GM19193 (cell line): Measurements from ENCODE around the gene IPMK.

Experiments
- POLR2A ChIP-seq: IDR thresholded peaks from 4 replicates; pipeline ENCODE4 v1.6.1; 2011; ENCODE audit not compliant: insufficient read depth, insufficient read length; ENCODE audit errors: extremely low read depth

The IPMK gene

DNA sequence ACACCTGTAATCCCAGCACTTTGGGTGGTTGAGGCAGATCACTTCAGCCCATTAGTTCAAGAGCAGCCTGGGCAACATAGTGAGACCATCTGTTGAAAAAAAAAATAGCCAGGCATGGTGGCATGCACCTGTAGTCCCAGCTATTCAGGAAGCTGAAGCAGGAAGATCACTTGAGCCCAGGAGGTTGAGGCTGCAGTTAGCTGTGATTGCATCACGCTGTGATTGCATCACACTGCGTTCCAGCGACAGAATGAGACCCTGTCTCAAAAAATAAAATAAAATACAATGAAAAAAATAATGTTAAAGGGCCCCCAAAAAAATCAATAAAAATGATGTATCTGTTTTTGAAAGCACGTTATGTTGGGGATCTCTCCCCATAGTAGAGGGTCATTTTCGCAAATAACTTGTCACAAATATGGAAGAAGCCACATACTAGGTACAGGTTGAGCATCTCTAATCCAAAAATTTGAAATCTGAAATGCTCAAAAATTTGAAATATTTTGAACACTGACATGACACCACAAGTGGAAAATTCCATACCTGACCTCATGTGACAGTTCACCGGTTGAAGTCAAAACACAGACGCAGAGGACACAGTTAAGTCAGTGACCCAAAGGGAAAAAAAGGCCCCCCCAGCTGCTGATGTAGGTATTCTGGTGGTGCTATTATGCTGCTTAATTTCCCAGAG, 10.7 kb upstream of the IPMK start:
- no peak for TF ChIP-seq POLR2A

DNA sequence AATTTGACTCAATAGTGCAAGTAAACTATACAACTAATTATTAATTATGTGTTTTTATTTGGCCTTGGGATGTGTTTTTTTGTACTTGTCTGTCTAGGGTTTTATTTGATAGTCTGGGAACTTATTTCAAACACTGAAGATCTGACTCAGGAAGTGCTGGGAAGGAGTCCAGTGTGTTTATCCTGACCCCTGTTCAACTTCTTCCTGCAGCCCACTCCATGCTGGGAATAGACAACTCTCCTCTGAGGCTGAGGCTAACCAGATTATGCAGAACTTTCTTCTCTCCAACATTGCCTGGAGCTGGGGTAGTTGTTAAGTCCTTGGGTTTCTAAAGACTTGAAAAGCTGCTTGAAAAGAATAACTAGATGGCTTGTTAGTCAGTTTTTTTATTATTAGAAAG, 8.2 kb upstream of the IPMK start:
- no peak for TF ChIP-seq POLR2A

DNA sequence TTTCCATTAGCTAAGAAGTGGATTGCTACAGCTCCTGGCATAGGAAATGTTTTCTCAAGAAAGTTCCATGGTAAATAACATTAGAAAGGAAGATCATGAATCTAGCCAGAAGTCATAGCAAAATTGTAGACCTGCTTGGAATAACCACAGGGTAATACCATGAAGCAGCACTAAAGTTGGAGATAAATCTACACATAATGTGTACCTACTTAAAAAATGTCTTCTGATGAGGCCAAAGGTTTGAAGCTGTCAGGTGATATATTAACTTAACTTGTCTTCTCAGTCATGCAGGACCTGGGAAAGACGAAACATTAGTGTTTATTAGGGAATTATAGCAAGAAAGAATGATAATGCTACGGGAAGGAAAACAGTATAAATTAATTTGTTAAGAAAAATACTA, 7.6 kb upstream of the IPMK start:
- TF ChIP-seq POLR2A = no peak

DNA sequence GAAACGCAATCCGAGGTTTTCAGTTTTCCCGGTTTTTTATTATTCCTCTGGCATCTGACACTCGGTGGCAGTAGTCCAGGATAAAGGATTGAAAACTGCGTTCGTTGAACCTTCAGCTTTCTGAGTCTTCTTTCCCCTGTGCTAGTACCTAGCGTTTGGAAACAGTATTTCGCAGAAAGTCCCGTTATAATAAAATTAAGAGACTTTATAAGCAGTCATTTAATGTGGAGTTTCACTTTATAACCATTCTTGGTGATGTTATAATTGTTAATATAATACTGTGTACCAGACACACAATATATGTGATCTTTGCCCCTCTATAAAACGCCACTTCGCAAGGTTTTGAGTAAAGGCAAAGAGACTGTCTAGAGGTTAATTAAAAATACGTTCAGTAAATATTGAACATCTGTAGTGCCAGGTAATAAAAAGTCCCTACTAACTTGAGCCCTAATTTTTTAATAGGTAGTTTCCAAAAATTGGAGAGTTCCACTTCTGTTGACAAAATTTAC, 2.1 kb upstream of the IPMK start:
- no peak for TF ChIP-seq POLR2A

DNA sequence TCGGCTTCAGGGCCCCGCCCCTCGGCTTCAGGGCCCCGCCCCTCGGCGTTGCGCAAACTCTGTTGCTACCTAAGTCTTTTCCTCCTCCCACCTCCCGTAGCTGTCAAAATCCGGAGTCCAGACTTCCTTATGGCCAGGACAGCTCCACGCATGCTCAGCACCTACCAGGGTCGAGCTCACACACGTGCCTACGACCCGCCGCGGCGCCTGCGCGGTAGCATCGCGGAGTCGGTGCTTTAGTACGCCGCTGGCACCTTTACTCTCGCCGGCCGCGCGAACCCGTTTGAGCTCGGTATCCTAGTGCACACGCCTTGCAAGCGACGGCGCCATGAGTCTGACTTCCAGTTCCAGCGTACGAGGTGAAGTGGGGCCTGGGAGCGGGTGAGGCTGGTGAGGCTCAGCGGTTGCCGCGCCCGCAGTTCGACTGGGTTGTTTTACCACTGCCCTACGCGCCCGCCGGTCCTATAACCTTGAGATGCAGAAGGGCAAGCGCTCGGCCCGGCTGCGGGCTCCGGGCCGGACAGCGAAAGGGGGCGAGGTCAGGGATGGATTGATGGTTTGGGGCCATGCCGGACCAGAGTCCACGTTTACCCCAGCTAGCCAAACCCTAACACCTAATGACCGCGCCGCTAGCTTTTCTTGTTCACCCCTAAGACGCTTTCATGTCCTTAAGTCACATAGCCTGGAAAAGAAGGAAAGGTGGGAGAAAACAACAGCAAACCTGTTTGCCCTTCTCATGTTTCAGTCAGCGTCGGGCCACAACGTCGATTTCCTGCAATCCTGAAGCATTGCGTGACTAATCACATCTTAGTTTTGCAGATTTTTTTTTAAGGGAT, 1.5 kb upstream of the IPMK start, which contains the start of gene CISD1:
Gene CISD1, plus strand, starts transcription at position 217 of the 836 bp plus-strand sequence. Its CDS starts 112 bp downstream, at position 329.
- peak; percentile 82 for TF ChIP-seq POLR2A

DNA sequence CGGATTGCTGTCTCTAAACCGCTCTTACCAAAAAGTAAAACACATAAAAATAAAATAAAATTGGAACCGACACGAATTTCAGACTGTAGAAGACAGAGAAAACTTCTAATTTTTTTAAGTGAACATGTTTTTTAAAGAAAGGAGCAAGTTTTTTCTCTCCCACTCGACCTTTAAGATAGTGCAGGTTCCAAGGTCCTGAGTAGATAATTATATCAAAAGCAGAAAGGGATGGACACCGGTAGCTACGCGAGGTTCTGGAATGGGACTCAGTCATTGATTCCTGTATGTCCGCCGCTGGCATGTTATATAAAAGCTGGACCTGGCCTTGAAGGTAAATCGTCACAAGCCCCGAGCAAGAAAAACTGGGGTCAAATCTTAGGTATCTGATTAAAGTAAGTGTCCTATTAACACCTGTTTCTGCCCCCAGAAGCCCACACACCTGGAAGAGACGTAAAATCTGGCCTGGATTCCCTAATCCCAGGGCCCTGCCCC, 806 bp upstream of the IPMK start:
- TF ChIP-seq POLR2A = no peak

DNA sequence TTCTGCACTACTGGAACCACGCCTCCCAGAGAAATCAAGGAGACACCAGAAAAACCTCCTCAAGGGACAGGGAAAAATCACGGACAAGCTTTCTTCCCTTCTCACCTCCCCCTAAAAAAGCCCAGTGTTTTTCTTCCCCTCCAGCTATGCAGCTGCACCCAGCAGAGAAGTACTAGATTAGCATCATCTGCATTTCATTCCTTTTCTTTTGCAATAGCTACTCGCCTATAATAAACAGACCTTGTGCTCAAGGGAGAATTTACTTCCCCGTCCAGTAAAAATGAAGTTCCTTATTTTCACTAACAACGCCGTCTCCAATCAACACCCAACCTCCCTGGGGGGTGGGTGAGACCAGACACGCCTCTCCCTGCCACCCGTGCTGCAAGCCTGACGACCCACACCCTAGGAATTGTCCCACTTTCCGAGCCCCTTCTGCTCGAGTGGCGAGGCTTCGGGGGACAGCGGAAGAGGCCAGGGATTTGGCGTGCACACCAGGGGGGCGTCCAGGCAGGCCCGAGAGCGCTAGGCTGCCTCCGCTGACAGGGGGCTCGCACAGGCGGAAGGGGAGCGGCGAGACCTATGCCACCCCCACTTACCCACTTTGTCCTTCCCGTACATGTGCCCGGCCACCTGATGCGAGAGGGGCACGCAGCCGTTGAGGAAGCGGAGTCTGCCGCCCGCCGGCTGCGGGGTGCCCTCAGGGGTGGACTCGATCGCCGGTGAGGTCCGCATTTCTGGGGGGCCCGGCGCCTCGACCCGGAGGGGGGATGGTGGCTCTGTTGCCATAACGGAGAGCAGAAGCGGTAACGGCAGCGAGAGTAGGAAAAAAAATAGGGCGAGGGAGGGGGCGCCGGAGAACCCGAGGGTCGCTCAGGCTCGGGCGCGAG, 625 bp downstream of the IPMK start:
- TF ChIP-seq POLR2A = no peak

DNA sequence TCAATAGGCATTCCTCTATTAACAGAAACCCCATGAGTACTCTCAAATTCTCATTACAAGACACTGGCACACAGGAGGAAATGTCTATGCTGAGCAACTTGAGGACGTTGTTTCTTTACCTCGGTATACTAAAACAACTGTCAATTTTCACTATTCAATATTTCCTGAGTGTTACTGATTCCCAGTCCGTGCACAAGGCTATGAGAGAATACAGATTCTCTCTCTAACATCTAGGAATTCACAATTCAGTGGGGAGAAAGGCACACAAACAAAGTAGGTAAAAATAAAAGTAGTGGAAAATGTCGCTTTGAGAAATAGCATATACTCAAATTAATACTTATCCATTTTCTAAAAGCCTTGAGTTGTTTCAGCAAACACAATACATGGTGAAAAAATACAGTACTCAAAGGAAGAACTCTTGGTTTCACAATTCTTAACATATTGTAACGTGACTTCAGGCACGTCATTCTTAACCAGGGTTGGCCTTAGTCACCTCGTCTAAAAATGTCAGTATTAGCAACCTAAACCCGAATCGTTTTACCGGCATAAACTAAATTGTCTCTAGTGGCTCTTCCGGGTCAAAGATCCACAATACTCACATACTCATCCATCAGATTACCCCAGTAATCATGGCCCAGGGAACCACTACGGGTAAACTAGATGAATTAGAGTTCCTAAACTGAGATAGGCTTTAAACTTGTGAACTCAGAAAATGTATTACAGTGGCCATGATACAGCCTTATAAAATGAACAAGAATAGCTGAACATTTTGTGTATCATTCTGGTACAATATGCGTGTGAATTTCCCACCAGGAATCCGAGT, 1.5 kb downstream of the IPMK start:
- no peak for TF ChIP-seq POLR2A

DNA sequence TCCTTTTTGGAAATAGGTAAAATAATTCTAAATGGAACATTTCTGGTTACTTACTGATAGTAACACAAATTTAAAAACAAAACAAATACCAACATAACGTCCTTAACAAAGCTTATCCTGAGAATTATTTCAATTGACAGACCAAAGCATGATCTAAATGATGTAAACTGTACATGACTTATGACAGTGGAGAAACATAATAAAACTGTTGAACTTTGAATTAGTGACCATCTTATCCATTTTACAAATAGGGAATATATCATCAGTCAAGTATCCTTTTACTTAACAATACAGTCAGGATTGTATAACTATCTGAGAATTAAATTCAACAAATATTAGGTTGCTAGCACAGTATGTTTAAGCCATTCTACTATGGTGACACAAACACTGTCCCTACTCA, 2.4 kb downstream of the IPMK start:
- TF ChIP-seq POLR2A = no peak

DNA sequence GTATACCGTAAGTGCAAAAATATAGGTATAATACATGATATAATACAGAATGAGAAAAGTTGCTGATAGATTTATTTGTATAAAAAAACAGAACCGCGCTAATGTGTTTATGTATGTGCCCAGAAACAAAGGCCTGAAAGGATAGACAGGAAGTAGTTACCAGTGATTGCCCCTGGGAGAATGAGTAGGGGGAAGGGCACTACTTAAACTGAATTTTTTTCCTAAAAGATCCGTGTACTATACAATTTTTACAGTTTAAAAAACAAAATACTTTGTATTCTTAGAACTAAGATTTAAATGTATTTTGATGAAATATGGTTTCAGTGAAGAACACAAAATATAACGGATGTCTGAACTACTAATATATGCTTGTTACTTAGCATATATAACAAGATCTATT, 2.9 kb downstream of the IPMK start:
- TF ChIP-seq POLR2A = no peak

DNA sequence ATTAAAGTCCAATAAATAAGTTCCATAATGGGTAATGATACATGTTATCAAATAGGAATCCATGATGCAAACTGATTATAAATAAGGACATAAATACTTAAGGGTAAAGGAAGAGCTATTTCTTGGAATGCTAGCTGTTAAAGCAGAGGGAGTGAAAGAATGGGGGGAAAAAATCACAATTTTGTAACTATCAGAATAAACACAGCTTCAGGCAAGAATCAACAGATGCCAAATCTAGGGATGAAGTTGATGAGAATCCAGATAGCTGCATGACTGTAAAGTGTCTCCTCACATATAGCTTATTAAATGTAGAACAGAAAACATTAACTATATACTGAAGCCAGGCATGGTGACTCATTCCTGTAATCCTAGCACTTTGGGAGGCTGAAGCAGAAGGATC, 4.9 kb downstream of the IPMK start:
- TF ChIP-seq POLR2A = no peak

DNA sequence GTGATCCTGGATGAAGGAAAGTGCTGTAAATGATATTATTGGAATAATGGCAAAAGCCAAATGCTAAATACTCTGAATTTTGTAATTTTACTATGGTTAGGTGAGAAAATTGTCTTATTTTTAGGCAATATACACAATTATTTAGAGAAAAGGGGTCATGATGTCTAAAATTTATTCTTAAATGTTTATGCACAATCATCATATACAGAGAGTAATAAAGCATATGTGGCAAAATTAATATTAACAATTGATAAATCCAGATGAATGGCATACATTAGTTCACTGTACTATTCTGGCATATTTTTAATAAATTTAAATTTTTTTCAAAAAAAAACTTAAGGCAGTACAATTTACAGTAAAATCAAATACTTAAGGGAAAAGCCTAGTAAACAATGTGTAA, 7.4 kb downstream of the IPMK start:
- TF ChIP-seq POLR2A = no peak

DNA sequence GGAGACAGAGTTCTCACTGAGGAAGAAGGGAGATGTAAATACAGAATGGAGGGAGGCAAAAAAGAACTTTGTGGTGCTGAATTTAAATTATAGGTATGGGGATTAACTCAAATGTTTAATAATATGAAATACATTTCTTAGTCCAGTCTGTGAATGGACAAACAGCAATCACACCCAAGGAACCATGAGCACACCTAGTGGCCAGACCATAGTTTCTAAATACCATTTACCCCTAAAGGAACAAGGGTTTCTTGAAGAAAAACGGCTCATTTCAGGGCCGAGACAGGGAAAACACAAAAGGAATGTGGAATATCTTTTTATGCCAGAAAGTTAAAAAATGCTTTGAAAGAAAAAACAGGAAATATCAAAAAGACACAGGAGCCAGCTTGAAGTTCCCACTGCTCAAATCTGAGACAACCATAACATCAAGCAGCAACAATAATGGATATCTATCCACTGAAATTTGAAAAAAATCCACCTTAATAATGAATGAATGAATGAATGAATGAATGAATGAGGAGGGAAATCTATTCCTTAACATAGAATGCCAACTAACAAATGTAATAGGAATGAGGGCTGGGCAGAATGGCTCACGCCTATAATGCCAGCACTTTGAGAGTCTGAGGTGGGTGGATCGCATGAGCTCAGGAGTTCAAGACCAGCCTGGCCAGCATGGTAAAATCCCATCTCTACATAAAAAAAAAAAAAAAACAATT, 8.6 kb downstream of the IPMK start:
- TF ChIP-seq POLR2A = no peak

DNA sequence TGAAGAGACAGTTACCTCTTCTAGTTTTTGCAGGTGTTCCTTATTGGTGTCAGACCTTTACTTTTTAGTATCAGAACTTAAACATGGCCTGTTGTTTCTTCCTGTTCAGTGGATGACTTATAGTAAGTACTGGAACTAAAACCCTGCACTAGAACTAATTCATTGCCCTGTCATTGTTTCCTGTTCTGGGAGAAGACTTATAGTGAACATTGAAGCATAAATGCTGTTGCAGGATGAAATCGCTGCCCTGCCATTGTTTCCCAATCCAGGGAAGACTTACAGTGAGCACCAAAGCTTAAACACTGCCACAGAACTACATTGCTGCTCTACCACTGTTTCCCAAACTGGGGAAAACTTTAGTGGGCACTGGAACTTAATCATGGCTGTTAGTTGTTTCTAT, 13.1 kb downstream of the IPMK start:
- no peak for TF ChIP-seq POLR2A

DNA sequence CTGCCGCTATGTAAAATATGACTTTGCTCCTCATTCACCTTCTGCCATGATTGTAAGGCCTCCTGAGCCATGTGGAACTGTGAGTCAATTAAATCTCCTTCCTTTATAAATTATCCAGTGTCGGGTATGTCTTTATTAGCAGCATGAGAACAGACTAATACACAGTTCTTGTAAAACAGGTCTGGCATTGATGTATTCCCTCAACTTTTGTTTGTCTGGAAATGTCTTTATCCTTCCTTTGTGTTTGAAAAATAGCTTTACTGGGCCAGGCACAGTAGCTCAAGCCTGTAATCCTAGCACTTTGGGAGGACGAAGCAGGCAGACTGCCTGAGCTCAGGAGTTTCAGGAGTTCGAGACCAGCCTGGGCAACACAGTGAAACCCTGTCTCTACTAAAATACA, 14.5 kb downstream of the IPMK start:
- TF ChIP-seq POLR2A = no peak
